Skeletal muscle tissue (tissue), 4 donors: ENCODE measurements around the gene MGAT1. TPM values are rescaled to one million over a fixed set of nuclear protein-coding genes. Genes with fewer than 3 reads are reported as not detected.

Experiments used
- H3K27ac ChIP-seq: one replicate; pipeline ENCODE4 v1.7.0; 2013; ENCODE audit warnings: mild to moderate bottlenecking, low read depth, low read length, inconsistent platforms
- H3K27me3 ChIP-seq, 3 donors: one replicate each; pipeline ENCODE4 v1.7.0; 2013; ENCODE audit warnings: low read length in 3 of 3; ENCODE audit not compliant: control insufficient read depth in 3 of 3, insufficient read depth in 3 of 3
- H3K36me3 ChIP-seq, 3 donors: one replicate each; pipeline ENCODE4 v1.7.0; 2013; ENCODE audit warnings: low read length in 3 of 3; ENCODE audit not compliant: control insufficient read depth in 3 of 3, insufficient read depth in 3 of 3
- H3K4me1 ChIP-seq, 3 donors: one replicate each; pipeline ENCODE4 v1.7.0; 2013; ENCODE audit warnings: low read length in 3 of 3, mild to moderate bottlenecking in 3 of 3; ENCODE audit not compliant: control insufficient read depth in 3 of 3, insufficient read depth in 3 of 3
- H3K4me3 ChIP-seq, 3 donors: one replicate each; pipeline ENCODE4 v1.7.0; 2013; ENCODE audit warnings: low read length in 3 of 3
- H3K9ac ChIP-seq, 3 donors: one replicate each; pipeline ENCODE4 v1.7.0; 2013; ENCODE audit warnings: low read length in 3 of 3, mild to moderate bottlenecking in 3 of 3, moderate library complexity in 2 of 3, low read depth in 1 of 3
- H3K9me3 ChIP-seq, 3 donors: one replicate each; pipeline ENCODE4 v1.7.0; 2013; ENCODE audit warnings: low read length in 3 of 3; ENCODE audit not compliant: control insufficient read depth in 3 of 3
- total RNA-seq: library from RNA; depleted of rRNA; stranded (reverse); fragments of >200 nt; gene quantifications from one replicate; pipeline ENCODE4 v1.2.3, GENCODE V29; 2014
- donor health status: Osteomylitis.

The MGAT1 gene
- total RNA-seq, 1 donor from 2014 or later = 38.1 TPM

DNA sequence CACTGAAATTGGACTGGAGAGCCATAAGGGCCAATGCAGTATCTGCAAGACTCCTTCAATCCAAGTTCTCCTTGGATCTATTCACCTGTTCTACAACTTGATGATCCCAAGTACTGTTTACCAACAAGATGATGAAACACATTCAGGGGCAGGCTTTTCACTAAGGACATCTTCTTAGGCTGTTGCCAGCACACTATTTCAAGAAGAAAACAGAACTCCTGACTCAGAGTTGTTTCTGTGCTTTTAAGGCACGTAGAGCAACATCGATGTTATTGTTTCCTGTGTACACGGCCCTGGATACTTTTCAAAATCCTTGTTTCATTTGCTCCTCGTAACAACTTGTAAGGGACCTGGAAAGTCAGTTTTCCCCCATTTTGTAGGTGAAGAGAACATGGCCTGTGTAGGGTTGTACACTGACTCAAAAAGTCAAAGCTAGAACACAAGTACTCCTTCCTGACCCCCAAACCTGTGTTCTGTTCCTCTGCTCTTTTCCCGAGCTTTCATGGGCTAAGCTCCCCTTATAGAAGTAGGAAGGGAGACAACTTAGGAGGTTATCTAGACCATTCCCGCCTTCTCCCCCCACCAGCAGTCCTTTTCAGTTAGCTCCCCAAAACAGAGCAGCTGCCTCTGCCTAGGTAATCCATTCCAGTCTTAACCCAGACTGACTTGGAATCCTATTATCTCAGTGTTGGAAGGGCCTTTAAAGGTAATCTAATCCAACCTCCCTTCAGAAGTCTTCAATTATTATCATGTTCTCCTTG is 5.2 kb upstream of the MGAT1 start:
- Histone ChIP-seq H3K36me3 (peaks cover 6 to 14% (median 12%) of the 10 kb centered on the region in 3 donors), H3K9me3 (no peaks in the 10 kb centered on the region), H3K27ac (peak overlapping the region; percentile 58), H3K9ac (peak overlapping the region in 2 of 3 donors; percentile 1 to 16), H3K4me3 (peak overlapping the region in 2 of 3 donors; percentile 18 to 79), H3K4me1 (peaks cover 61 to 72% (median 68%) of the 10 kb centered on the region in 3 donors), H3K27me3 (no peaks in the 10 kb centered on the region)

DNA sequence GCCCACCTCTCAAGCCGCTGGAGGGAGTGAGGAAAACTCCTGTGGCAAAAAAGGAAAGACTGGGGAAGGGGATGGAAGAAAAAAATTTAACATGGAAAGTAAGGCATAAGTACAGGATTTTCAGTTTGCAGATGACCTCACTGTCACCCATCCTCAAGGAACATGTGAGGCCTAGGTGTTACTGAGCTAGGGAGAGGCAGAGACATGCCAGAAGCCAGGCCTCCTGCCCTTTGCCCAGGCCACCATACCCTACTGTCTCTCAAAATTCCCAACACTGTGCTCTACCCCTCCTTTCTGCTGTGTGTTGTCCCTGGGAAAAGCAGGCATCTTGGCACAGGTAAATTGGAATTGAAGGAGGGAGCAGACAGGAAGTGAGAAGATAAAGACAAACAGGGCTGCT is 4.4 kb upstream of the MGAT1 start:
- H3K9ac ChIP-seq = peak overlapping the region; percentile 52 to 75 (median 66)
- H3K4me1 ChIP-seq = peaks cover 61 to 72% (median 68%) of the 10 kb centered on the region in 3 donors
- no peaks in the 10 kb centered on the region for H3K9me3 ChIP-seq
- no peaks in the 10 kb centered on the region for H3K27me3 ChIP-seq
- H3K36me3 ChIP-seq = peaks cover 6 to 14% (median 12%) of the 10 kb centered on the region in 3 donors
- peak overlapping the region in 2 of 3 donors; percentile 23 to 37 for H3K4me3 ChIP-seq
- peak overlapping the region; percentile 93 for H3K27ac ChIP-seq

DNA sequence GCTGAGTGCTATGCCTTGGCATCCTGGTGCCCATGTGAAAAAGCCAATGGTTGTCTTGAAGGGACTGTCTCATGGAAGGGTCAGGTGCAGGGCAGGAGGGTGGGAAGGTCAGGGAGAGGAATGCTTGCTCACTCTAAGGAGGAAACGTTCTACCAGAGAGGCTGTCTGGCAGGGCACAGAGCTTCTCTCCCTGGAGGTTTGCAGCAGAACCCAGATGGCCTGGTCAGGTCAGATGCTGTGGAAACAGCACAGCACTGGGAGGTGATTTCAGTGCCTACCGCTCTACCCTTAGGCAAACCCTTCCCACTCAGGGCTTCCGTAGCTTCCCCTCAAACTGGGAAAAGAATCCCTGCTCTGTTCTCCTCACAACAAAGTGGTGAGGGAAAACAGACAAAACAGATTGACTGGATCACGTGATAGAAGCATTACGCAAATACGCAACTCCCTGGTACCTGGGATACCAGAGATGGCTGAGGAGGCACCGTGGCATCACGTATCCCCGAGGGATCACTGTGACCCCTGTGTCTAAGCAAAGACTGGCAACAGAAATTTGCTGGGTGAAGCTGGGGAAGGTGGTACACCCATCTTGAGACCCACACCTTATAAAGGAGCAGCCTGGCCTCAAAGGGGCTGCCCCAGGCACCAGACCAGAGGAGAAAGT is 3.9 kb upstream of the MGAT1 start:
- Histone ChIP-seq H3K36me3 (peaks cover 6 to 14% (median 12%) of the 10 kb centered on the region in 3 donors), H3K9ac (peak overlapping the region; percentile 52 to 75 (median 66)), H3K4me1 (peaks cover 64 to 72% (median 69%) of the 10 kb centered on the region in 3 donors), H3K9me3 (no peaks in the 10 kb centered on the region), H3K27ac (peak overlapping the region; percentile 93), H3K4me3 (peak overlapping the region; percentile 37 to 52 (median 45)), H3K27me3 (no peaks in the 10 kb centered on the region)

DNA sequence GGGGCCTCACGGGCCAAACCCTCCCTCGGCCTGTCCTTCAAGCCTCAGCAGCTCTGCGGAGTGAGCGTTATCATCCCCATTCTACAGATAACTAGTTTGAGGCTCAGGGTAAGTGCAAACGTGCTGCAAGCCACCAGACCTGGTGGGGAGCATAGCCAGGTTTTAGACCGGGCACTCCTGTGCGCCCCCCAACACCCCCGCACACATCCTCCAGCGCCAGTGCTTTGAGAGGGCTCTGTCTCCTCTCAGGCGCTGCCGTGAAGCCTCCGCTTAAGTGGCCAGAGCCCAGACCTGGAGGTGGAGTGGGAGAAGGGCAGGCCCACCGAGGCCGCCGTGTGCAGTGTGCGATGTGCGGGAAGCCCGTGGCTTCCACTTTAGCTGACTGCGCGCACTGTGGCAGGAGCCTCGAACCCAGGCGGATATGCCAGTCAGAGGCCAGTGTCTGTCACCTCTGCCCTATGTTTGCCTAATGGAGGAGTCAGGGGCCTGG is 1.6 kb upstream of the MGAT1 start:
- H3K36me3 ChIP-seq = peaks cover 6 to 22% (median 14%) of the 10 kb centered on the region in 3 donors
- peaks cover 80 to 87% (median 86%) of the 10 kb centered on the region in 3 donors for H3K4me1 ChIP-seq
- peak overlapping the region in 2 of 3 donors; percentile 30 to 58 for H3K4me3 ChIP-seq
- H3K27ac ChIP-seq = peak overlapping the region; percentile 93
- H3K27me3 ChIP-seq = no peaks in the 10 kb centered on the region
- no peaks in the 10 kb centered on the region for H3K9me3 ChIP-seq
- peak overlapping the region; percentile 48 to 88 (median 82) for H3K9ac ChIP-seq

DNA sequence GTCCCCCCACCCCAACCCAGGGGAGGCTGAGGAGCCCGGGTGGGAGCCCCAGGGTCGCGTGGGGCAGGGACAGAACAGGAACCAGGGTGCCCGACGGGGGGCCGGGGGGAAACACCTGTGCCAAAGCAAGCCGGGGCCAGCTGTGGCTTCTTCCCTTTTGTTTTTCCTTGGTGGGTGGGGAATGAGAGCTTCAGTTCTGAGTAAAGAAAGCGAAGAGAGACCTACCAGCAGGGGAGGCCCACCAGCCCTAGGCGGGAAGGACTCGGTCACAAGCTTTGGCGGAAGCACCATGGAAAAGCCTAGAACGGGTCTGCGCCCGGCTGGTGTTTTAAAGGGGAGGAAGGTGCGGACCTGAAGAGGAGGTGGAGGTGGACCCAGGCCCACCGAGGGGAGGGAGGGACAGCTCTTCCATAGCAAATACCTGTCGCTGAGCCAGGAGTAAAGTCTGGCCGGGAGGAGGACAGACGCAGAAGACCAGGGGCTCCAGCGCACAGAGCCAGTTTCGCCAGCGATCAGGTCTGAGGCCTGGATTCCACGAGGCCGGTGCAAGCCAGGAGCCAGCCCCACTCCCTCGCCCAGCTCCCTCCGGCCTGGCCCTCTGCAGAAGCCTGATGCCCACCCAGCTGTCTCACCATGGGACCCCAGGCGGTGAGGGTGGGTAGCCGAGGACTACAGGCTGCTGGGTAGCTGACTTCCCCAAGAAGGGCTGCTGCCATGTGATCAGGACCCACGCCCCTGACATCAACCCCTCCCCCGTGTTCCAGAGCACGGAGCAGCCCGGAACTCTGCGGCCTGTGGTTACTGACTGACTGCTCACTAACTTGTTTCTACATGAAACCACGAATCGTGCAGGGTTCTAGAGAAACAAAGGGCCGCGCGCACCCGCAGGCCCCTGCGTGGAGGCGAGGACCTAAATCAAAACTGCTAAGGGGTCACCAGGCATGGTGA is 849 bp upstream of the MGAT1 start:
- Histone ChIP-seq H3K9me3 (no peaks in the 10 kb centered on the region), H3K9ac (peak overlapping the region; percentile 71 to 88 (median 82)), H3K36me3 (peaks cover 6 to 20% (median 13%) of the 10 kb centered on the region in 3 donors), H3K27ac (peak overlapping the region; percentile 93), H3K4me3 (peak overlapping the region; percentile 63 to 73 (median 72)), H3K4me1 (peaks cover 81 to 87% (median 86%) of the 10 kb centered on the region in 3 donors), H3K27me3 (no peaks in the 10 kb centered on the region)

DNA sequence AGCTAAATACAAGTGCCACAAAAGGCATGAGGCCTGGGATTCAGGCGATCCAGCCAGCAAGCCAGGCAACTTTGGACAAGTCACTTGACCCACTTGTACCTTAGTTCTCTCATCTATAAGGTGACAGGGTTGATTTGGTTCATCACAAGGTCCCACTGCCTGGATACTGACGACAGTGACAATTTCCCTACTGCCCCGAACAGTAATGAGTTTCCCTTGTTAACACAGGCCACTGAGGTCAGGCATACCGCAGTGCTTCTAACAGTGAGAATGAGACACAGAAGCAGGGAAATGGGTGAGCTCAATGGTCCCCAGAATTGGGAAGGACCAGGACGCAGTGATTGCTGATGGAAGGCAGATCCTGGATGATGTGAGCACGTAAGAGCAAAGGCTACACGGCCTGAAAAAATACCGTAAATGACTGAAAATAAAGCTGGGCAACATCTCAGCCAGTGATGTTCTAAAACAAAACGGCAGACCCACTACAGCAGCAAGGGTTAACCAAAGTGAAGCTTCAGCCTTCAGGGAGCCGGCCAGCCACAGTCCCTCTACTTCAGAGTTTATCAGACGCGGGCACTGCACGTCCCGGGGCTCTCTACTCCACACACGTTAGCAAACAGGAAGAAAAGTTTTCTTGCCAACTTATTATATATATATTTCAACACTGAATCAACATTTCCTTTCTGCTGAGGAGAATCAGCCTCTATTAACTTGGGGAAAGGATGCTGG is 846 bp downstream of the MGAT1 start:
- peaks cover 78 to 87% (median 82%) of the 10 kb centered on the region in 3 donors for H3K4me1 ChIP-seq
- H3K9me3 ChIP-seq = no peaks in the 10 kb centered on the region
- peak overlapping the region; percentile 37 to 92 (median 92) for H3K9ac ChIP-seq
- H3K27ac ChIP-seq = peak overlapping the region; percentile 93
- peaks cover 5 to 14% (median 9%) of the 10 kb centered on the region in 3 donors for H3K36me3 ChIP-seq
- H3K27me3 ChIP-seq = no peaks in the 10 kb centered on the region
- peak overlapping the region; percentile 63 to 92 (median 90) for H3K4me3 ChIP-seq

DNA sequence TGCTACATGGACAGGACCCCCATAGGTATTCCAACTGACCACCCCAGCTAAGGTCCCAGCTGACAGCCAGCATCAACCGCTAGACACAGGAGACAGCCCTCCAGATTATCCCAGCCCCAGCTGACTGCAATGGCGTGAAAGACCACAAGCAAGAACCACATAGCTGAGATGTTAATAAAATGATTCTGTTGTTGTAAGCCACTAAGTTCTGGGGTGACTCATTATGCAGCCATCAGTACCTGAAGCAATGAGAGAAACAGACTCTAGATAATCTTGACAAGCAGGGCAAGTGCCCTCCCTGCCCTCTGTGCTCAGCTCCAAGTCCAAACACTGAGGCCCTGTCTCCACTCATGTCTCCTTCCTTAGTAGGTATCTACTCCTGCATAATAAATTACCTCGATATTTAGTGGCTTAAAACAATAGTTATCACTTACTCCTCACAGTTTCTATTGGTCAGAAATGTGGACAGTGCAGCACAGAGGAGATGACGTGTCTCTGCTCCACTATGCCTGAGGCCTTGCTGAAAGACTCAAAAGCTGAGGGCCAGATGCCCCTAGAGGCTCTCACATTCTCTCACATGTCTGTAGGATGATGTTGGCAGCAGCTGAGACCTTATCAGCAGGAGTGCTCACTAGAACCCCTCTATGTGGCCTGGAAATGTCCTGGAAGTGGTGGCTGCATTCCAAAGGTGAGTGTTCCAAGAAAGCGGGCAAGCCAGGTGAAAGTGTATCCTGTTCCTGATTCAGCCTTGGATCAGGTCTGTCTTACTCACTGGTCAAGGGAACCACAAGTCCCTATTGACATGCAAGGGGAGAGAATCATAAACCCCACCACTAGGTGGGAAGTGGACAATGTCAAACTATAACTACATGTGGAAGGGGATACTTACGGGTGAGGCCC is 2.5 kb downstream of the MGAT1 start:
- Histone ChIP-seq H3K4me1 (peaks cover 77 to 83% (median 79%) of the 10 kb centered on the region in 3 donors), H3K36me3 (peaks cover 3 to 11% (median 5%) of the 10 kb centered on the region in 3 donors), H3K9ac (peak overlapping the region in 1 of 3 donors; percentile 47), H3K27me3 (no peaks in the 10 kb centered on the region), H3K4me3 (peak overlapping the region in 1 of 3 donors; percentile 1), H3K9me3 (no peaks in the 10 kb centered on the region), H3K27ac (no peak overlapping the region)

DNA sequence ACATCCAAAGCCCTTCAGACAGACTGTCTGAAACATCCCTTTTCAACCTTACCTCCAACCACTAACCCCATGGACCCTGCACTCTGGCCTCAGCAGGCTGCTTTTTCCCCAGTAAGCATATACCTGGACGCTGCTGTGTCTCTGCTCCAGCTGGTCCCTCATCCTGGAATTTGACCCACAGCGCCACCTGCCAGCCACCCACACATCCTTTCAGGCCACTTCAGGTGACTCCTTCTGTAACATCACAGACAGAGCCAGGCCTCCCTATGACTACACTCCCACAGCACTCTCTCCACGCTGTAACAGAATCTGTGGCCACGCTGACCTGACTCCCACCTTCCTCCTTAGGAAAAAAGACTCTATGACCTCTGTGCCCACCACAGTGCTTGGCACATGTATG is 3.4 kb downstream of the MGAT1 start:
- Histone ChIP-seq H3K4me3 (no peak overlapping the region), H3K9me3 (no peaks in the 10 kb centered on the region), H3K36me3 (peaks cover 3 to 14% (median 3%) of the 10 kb centered on the region in 3 donors), H3K4me1 (peaks cover 69 to 73% (median 69%) of the 10 kb centered on the region in 3 donors), H3K27me3 (no peaks in the 10 kb centered on the region), H3K27ac (no peak overlapping the region), H3K9ac (no peak overlapping the region)
